T-helper 2 cell (primary cell): ENCODE data around the gene OR8B12.
"Not testable (repeated sequence)": the region's sequence is repeated elsewhere in the genome, so short reads cannot be mapped to it uniquely, and the experiment has no call there.

Experiments used
- DNase-seq, 5 experiments: peaks; one replicate each; pipeline versions ENCODE4 v3.0.0 to v3.0.0-alpha.2; 2012 to 2022

Gene OR8B12

DNA sequence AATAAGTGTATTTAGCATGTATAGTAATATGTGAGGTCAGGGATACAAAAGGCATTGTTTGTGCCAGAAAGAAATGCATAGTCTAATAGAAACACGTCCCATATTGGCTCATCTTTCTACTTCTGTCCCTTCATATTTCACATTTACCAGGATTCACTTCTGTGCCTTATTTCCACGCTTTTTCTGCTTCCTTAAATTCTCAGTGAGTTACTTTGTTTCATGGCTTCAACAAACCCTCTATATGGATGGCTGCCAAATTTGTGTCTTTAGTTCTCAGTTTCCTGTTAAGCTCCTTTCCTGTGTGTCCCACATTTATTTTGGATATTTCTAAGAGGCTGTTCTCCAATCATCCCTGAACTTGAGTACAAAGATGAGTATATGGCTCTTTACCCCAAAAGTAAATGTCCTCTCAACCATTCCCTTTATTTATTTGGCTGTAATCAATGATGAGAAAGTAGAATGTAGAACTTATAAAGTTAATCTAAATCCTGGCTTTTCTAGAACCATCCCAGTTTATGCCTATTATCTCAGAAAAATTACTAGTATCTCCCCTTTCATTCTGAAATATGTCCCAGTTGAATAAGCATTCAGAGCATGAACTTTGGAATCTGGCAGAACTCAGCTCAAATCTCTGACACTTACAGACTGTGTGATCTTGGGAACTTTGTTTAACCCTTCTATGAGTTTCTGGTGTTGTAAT, 23.5 kb downstream of the OR8B12 start:
- DNase-seq, result no peak

DNA sequence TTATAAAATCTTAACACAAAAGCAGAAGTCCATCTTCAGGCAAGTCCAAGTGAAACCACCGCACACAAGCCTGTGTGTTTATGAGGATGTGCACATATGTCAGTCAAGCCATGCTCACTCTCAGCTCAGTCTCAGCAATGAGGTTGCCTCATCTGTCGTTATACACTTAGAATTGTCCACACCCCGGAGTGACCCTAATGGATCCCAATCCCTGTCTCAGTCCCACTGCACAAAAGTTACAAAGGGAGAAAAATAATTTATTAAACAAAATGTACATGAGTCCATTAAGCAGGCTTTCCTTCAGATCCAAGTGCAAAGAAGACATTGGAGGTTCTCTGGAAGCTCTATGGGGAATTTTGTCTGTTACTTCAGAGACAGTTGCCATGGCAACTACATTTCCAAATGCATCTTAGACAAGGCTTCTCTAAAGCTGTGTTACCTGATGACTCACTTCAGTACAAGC, 24.4 kb downstream of the OR8B12 start:
- DNase-seq, result no peak

- DNase-seq, result no peak
Observed at GRCh38 chr11:124517314-124517713, 26.1 kb downstream of the OR8B12 start.

GRCh38 chr11:124514675-124515074, 28.8 kb downstream of the OR8B12 start:
- not testable (repeated sequence) for DNase-seq

GRCh38 chr11:124514131-124514530, 29.3 kb downstream of the OR8B12 start:
- DNase-seq, result no peak

GRCh38 chr11:124511745-124512144, 31.7 kb downstream of the OR8B12 start:
- no peak for DNase-seq

DNA sequence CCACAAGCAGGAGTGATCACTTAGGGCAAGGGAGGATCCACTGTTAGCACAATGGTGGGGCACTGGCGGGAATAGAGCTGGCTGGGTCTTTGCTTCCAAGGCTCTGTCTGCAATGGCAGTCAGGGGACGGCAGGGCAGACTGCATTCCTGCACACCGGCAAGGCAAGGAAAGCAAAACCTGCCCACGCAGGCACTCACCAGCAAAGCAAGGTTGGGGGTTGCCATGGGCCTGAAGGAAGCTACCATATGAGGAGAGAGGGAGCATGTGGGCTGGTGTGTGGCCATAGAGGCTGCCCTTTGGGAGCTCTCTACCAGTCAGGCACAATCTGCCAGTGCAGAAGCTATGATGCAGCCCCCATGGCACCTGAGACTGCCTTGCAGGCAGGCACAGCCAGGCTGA, 33.2 kb downstream of the OR8B12 start:
- DNase-seq, result no peak

- no peak for DNase-seq
Observed at GRCh38 chr11:124499711-124500110, 43.7 kb downstream of the OR8B12 start.

- DNase-seq, result no peak
Observed at GRCh38 chr11:124493016-124493655, 50.3 kb downstream of the OR8B12 start.
